Ovary (tissue), 3 donors: ENCODE data around the gene CCNL1.

ENCODE experiments used
- POLR2A ChIP-seq: fragments of 450-650 bp; IDR thresholded peaks from one replicate; pipeline ENCODE4 v1.6.1; 2017; ENCODE audit warnings: antibody characterized with exemption, mild to moderate bottlenecking, moderate library complexity
- TF ChIP-seq, protein P1 (sequence below), 3 donors: fragments of 450-650 bp in 2 of 3; fragments of 200-600 bp in 1 of 3; IDR thresholded peaks; one replicate each; pipeline versions ENCODE4 v1.5.1 to v1.8.0; 2016 to 2022; ENCODE audit warnings: antibody characterized with exemption in 3 of 3, mild to moderate bottlenecking in 1 of 3
- donor health status: DM: no; HTN: no; CAD: no.

DNA sequence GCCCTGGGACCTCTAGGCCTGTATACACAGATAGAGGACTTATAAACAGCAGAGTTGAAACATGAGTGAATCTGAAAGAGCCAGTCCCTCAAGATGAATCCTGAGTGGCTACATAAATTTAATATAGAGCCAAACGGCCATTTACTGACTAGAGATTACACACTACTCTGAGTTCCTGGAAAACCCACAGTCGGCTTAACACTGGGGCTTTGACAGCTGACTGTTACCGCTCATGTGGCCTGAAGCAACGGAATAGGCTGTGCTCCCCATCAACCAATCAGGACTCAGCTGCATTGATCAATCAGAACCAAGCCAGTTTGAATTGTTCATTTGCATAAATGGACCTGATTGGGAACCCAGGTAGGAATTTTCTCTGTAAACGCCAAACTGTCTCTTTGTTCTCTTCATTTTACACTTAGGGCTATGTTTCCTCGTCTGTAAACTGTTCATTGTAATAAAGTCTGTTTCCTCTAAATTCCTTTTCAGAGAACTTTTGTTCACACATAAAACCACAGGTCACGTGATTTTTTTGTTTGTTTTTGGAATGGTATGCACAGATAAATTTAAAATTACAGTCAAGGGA is 40.5 kb downstream of the CCNL1 start:
- TF ChIP-seq, protein P1, sequence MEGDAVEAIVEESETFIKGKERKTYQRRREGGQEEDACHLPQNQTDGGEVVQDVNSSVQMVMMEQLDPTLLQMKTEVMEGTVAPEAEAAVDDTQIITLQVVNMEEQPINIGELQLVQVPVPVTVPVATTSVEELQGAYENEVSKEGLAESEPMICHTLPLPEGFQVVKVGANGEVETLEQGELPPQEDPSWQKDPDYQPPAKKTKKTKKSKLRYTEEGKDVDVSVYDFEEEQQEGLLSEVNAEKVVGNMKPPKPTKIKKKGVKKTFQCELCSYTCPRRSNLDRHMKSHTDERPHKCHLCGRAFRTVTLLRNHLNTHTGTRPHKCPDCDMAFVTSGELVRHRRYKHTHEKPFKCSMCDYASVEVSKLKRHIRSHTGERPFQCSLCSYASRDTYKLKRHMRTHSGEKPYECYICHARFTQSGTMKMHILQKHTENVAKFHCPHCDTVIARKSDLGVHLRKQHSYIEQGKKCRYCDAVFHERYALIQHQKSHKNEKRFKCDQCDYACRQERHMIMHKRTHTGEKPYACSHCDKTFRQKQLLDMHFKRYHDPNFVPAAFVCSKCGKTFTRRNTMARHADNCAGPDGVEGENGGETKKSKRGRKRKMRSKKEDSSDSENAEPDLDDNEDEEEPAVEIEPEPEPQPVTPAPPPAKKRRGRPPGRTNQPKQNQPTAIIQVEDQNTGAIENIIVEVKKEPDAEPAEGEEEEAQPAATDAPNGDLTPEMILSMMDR (IDR thresholded peaks at IDR 0.05): no peak
- TF ChIP-seq POLR2A: no peak
